Endometrial microvascular endothelial cells (primary cell): ENCODE data around the gene ANKRD16. TPM values are rescaled to one million over a fixed set of nuclear protein-coding genes. Genes with fewer than 3 reads are reported as not detected.
"Not testable (repeated sequence)": the region's sequence is repeated elsewhere in the genome, so short reads cannot be mapped to it uniquely, and the experiment has no call there.

Source experiments
- in situ Hi-C: cut with HindIII; loops from 2 replicates; pipeline ENCODE4 v1.10.0; 2017; ENCODE audit warnings: low sequenced_read_pairs, low pct_unique_long_range_greater_than_20kb; ENCODE audit errors: inconsistent ontology term
- total RNA-seq: library from RNA; depleted of rRNA; stranded (reverse); fragments of >200 nt; gene quantifications from one replicate; pipeline ENCODE4 v1.2.3, GENCODE V29; 2015; ENCODE audit errors: inconsistent ontology term

The ANKRD16 gene
- total RNA-seq, 1 donor from 2014 or later = 3.6 TPM

- in situ Hi-C loops = no loop called here
Observed at GRCh38 chr10:5887641-5888040, 2.1 kb downstream of the ANKRD16 start.

GRCh38 chr10:5887029-5887428, 2.7 kb downstream of the ANKRD16 start:
- in situ Hi-C loops = no loop called here

- in situ Hi-C loops = no loop called here
Observed at GRCh38 chr10:5885619-5886018, 4.1 kb downstream of the ANKRD16 start.

GRCh38 chr10:5882961-5883360, 6.7 kb downstream of the ANKRD16 start:
- in situ Hi-C loops = no loop called here

GRCh38 chr10:5877041-5877440, 12.7 kb downstream of the ANKRD16 start:
- in situ Hi-C loops = not testable (repeated sequence)

- in situ Hi-C loops = no loop called here
Observed at GRCh38 chr10:5876181-5876768, 13.4 kb downstream of the ANKRD16 start.

- in situ Hi-C loops = no loop called here
Observed at GRCh38 chr10:5873515-5873995, 16.1 kb downstream of the ANKRD16 start.

GRCh38 chr10:5871596-5871995, 18.1 kb downstream of the ANKRD16 start:
- in situ Hi-C loops = no loop called here

- in situ Hi-C loops = no loop called here
Observed at GRCh38 chr10:5869156-5869555, 20.5 kb downstream of the ANKRD16 start.

- in situ Hi-C loops = not testable (repeated sequence)
Observed at GRCh38 chr10:5868383-5868782, 21.3 kb downstream of the ANKRD16 start.

- in situ Hi-C loops = not testable (repeated sequence)
Observed at GRCh38 chr10:5867091-5867615, 22.5 kb downstream of the ANKRD16 start.

GRCh38 chr10:5866451-5867081, 23.1 kb downstream of the ANKRD16 start:
- in situ Hi-C loops = not testable (repeated sequence)

- in situ Hi-C loops = not testable (repeated sequence)
Observed at GRCh38 chr10:5862981-5863685, 26.6 kb downstream of the ANKRD16 start.

- in situ Hi-C loops = no loop called here
Observed at GRCh38 chr10:5862360-5862961, 27.2 kb downstream of the ANKRD16 start.

GRCh38 chr10:5860066-5860465, 29.6 kb downstream of the ANKRD16 start:
- in situ Hi-C loops = no loop called here

GRCh38 chr10:5858811-5859210, 30.9 kb downstream of the ANKRD16 start:
- in situ Hi-C loops = no loop called here

- in situ Hi-C loops = no loop called here
Observed at GRCh38 chr10:5856701-5857004, 33.0 kb downstream of the ANKRD16 start.

GRCh38 chr10:5855979-5856700, 33.6 kb downstream of the ANKRD16 start:
- in situ Hi-C loops = no loop called here

GRCh38 chr10:5854131-5854475, 35.6 kb downstream of the ANKRD16 start:
- in situ Hi-C loops = no loop called here
